SW 1271 (cell line): Measurements from ENCODE around the gene KLRK1.
"Not testable (repeated sequence)": the region's sequence is repeated elsewhere in the genome, so short reads cannot be mapped to it uniquely, and the experiment has no call there.

ENCODE experiments used
- DNase-seq, 2 experiments: peaks; one replicate each; lab custom pipeline; 2025; lab: John Stamatoyannopoulos, UW

KLRK1 gene

DNA sequence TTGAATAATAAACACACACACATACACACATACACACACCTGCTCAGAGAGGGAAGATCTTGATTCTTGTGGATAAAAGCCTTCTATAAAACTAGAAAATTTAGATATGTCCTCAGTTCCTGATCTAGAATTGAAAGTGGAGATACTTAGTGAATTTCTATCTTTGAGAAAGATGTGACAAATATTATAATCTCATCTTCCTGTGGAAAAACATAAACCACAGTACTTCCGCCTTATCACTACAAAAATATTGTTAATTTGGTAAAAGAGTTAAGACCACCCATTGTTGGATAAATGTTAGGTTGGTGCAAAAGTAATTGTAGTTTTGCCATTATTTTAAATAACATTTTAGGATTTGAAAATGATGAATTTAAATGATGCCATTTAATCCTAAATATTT, at the start of gene KLRK1:
Gene KLRK1, minus strand, starts transcription at position 138 of the 400 bp plus-strand sequence. CDS start 1,231 bp downstream, outside the sequence.
- no peak for DNase-seq

DNA sequence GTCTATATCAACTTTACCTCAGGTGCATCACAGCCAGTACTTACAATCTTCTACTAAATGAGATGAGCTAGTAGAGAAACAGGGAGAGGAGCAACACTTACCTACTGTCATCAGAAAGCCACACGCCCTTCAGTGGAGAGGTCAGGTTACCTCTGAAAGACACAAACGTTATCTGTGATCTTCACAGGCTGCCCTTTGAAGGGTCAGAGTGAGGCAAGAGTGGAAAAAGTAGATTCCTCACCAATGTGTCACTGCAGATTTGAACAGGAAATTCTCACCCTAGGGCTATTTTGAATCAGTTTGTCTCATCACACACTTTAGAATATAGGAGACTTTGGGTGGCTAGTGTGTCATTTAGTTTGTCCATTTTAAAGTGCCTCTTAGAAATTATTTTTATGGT, 47.8 kb upstream of the KLRK1 start:
- not testable (repeated sequence) for DNase-seq

DNA sequence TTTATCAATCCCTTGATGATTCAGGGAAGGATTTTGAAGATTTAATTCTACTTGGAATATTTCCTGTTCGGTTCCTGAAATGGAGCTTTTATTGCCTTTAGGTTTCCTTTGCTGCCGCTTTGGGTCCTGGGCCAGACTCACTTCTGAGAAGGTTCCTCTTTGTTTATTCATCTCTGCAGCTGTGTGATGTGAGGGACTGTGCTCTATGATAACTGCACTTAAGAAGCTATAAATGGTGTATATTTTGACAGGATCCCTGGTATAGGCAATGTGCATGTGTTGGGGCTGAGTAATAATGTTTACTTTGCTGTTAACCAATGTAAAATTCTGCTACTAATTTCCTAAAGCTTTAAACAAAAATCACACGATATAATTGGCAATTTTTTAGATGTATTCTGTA, 46.0 kb upstream of the KLRK1 start, which contains the start of gene KLRC2:
Gene KLRC2, minus strand, starts transcription at position 195 of the 400 bp plus-strand sequence. Its CDS starts 24 bp downstream, at position 171.
- DNase-seq, result peak in 1 of 2 experiments; percentile 63

DNA sequence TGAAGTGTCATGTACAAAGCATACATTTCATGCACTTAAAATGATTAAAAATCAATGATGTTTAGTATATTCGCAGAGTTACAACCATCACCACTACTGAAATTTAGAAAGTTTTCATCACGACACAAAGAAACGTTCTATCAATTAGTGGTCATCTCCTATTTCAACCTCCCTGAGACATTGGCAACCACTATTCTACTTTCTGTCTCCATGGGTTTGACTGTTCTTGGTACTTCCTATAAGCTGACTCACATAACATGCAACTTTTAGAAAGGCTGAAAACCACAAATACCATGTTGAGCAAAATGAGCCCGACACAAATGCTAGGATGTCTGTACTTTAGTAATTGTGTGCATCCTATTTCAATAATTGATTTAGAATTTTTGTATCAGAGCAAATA, 40.8 kb upstream of the KLRK1 start:
- DNase-seq, result not testable (repeated sequence)

DNA sequence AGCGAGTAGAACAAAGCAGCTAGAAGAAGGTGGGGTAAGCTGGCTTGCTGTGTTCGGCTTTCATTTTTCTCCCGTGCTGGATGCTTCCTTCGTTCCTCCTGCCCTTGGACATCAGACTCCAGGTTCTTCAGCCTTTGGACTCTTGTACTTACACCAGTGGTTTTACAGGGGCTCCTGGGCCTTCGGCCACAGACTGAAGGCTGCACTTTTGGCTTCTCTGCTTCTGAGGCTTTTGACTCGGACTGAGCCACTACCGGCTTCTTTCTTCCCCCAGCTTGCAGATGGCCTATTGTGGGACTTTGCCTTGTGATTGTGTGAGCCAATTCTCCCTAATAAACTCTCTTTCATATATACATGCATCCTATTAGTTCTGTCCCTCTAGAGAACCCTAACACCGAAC, 36.1 kb upstream of the KLRK1 start:
- not testable (repeated sequence) for DNase-seq

DNA sequence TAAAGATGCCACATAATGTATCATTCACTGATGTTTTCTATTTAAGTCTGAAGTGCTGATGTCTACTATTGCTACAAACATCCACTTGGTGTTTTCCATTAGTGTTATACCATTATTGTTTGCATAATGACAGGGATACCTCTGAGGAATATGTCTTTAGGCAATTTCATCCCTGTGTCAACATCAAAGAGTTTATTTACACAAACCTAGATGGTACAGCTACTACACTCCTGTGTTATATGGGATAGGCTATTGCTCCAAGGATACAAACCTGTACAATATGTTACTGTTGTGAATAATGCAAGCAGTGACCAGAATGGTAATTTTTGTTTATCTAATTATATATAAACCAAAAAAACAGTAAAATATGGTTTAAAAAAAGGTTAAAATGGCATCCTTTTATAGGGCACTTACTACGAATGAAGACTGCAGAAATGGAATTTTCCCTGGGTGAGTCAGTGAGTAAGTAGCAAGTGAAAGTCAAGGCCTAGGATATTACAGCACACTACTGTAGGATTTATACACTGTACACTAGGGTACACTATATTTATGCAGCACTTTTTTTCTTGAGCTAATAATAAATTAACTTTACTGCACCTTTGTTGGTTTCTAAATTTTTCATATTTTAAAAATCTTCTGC, 34.5 kb upstream of the KLRK1 start:
- peak in 1 of 2 experiments; percentile 73 for DNase-seq

DNA sequence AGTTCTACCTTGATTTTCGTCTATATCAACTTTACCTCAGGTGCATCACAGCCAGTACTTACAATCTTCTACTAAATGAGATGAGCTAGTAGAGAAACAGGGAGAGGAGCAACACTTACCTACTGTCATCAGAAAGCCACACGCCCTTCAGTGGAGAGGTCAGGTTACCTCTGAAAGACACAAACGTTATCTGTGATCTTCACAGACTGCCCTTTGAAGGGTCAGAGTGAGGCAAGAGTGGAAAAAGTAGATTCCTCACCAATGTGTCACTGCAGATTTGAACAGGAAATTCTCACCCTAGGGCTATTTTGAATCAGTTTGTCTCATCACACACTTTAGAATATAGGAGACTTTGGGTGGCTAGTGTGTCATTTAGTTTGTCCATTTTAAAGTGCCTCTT, 32.3 kb upstream of the KLRK1 start:
- DNase-seq, result not testable (repeated sequence)

DNA sequence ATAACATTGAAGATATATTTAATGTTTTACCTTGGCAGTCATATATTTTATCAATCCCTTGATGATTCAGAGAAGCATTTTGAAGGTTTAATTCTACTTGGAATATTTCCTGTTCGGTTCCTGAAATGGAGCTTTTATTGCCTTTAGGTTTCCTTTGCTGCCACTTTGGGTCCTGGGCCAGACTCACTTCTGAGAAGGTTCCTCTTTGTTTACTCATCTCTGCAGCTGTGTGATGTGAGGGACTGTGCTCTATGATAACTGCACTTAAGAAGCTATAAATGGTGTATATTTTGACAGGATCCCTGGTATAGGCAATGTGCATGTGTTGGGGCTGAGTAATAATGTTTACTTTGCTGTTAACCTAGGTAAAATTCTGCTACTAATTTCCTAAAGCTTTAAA, 30.5 kb upstream of the KLRK1 start, which contains the start of gene KLRC3:
Gene KLRC3, minus strand, starts transcription at position 262 of the 400 bp plus-strand sequence. Its CDS starts 45 bp downstream, at position 217.
- DNase-seq, result peak in 1 of 2 experiments; percentile 26

DNA sequence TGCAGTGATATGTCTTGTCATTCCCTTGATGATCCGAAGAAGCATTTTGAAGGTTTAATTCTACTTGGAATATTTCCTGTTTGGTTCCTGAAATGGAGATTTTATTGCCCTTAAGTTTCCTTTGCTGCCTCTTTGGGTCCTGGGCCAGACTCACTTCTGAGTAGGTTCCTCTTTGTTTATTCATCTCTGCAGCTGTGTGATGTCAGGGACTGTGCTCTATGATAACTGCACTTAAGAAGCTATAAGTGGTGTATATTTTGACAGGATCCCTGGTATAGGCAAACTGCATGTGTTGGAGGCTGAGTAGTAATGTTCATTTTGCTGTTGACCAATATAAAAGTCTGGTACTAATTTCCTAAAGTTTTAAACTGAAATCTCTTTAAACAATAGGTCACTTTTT, 19.6 kb upstream of the KLRK1 start, which contains the start of gene KLRC4:
Gene KLRC4, minus strand, starts transcription at position 366 of the 400 bp plus-strand sequence. Its CDS starts 182 bp downstream, at position 184.
- peak in 1 of 2 experiments; percentile 62 for DNase-seq

DNA sequence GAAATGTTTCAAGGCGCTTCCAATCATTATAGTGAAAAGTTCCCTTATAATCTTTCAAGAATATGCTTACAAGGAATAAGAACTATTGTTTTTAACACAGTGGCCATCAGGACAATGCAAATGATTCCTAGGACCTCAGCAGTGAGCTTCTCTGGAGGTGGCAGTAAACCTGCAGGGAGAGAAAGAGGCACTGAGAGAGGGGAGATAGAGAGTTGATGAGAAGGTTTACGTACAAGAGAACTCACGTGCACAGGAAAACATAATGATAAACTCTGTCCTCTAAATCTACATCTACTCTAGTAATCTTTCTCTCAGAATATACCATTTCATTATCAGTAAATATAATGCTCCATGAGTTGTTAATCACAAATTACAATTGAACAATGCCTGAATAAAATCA, 19.0 kb upstream of the KLRK1 start:
- DNase-seq, result no peak

DNA sequence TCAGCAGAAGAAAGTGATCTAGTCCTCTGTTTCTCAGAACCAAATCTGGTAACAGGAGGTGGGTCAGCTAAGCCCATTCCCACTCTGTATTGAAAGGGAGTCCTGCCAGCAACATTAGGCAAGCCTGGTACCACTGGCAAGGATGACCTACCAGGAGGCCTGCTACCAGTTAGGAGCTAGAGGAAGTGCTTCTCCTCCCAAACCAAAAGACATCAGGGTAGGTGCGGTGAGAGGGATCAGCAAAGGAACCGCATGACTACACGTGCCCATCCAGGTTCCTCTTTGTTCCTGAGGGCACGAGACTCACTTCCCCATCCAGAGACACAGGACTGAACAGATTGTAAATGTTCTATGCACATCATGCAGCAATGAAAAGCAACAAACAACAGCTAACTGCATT, 16.9 kb upstream of the KLRK1 start:
- DNase-seq, result no peak

DNA sequence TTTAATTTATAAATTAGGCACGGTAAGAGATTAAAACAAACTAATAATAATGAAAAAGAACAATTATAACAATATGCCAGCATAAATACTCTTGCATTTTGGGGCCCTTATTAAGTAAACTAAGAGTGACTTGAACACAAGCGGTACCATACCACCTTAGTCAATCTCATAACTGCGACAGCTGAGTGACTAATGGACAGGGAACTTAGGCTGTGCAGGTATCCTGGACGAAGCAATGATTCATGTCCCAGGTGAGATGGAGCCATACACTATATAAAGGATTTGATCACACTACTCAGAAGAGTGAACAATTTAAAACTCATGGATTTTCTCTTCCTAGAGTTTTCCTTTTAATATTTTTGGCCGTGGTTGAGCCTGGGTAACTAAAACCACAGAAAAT, 15.5 kb upstream of the KLRK1 start:
- DNase-seq, result no peak

DNA sequence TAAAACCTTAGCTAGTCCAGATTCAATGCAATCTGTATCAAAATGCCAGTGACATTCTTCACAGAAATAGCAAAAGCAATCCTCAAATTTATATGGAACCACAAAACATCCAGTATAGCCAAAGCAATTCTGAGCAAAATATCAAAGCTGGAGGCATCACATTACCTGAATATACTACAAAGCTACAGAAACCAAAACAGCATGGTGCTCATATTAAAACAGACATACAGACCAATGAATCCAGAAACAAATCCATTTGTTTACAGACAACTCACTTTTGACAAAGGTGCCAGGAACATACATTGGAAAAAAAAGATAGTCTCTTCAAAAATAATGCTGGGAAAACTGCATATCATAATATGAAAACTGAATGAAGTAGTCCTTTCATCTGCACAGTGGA, 15.0 kb upstream of the KLRK1 start:
- DNase-seq, result no peak

DNA sequence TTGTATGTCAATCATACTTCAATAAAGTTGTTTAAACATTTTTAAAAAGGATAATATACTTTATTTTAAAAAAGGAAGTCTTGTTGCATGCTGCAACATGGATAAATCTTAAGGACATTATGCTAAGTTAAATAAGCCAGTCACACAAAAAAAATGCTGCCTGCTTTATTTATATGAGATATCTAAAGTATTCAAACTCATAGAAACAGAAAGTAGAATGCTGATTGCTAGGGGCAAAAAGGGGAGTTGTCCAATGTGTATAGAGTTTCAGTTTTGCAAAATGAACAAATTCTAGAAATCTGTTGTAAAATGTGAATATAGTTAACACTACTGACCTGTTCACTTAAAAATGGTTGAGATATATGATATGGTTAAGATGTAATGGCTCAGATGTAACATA, 11.0 kb upstream of the KLRK1 start:
- DNase-seq, result no peak

DNA sequence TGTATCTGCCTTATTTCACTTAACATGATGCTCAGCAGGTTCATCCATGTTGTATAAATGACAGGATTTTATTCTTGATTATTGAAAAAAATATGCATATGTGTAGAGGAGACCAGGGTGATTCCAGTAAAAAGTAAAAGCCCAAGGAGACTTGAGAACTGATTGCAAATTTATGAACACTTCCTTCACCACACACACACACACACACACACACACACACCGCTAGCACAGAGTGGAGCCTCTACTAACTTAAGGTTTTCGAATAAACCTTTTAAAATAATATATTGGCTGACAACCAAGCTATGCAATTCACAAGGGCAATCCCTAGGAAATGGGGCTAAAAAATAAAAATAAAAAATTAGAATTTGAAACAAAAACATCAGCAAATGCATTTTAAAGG, 8.3 kb upstream of the KLRK1 start:
- DNase-seq, result no peak

DNA sequence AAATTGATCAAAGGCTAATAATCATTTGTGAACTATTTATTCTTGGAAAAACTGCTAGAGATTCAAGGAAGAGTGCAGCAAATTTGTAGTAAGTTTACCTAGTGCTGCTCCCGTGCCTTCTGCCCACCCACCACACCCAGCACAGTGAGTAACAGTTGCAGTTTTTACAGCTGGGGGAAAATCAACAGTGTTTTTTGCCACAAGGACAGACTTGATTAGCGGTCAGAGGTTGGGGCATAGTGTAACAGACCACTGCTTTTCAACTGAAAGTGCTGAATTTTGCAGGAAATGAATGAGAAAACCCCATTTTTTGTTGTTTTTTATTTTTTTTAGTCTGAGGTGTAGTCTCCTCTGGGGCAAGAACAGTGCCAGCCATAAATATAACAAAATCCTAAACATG, 7.5 kb upstream of the KLRK1 start:
- DNase-seq, result no peak

DNA sequence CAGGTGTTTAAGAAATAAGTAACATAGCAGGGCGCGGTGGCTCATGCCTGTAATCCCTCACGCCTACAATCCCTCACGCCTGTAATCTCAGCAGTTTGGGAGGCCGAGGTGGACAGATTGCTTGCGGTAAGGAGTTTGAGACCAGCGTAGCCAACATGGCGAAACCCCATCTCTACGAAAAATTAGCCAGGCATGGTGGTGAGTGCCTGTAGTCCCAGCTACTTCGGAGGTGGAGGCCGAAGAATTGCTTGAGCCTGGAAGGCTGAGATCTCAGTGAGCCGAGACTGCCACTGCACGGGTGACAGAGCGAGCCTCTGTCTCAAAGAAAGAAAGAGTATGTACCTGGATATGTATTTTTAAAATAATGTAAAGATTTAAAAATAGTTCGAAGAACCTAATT, 6.3 kb upstream of the KLRK1 start:
- DNase-seq, result not testable (repeated sequence)

DNA sequence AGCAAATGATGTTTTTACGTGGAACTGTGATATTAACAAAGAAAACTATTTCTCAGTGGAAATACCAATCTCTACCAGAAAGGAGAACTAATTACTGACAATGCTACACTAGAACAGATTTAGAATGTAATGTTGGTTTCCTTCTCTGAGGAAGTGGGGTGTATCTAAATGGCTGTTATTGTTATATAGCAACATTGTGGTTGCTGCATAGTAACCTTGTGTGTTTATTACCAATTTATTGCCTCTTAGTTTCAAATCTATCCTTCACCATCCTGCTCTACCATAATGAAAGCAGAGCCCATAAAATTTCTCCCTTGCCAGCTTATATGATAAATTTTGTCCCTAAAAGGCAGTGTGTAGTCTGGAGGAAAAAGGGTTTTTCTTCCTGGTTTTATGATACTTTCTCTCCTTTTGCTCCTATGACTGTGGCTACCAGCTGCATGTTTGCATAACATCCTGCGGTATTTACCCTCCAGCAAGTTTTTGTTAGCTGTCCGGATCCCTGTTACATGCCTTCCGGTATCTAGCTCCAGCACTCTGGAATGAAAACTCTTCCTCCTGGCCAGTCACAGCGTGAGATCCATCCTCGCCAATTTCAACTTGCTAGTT, 5.7 kb upstream of the KLRK1 start:
- DNase-seq, result peak; percentile 86 to 97

DNA sequence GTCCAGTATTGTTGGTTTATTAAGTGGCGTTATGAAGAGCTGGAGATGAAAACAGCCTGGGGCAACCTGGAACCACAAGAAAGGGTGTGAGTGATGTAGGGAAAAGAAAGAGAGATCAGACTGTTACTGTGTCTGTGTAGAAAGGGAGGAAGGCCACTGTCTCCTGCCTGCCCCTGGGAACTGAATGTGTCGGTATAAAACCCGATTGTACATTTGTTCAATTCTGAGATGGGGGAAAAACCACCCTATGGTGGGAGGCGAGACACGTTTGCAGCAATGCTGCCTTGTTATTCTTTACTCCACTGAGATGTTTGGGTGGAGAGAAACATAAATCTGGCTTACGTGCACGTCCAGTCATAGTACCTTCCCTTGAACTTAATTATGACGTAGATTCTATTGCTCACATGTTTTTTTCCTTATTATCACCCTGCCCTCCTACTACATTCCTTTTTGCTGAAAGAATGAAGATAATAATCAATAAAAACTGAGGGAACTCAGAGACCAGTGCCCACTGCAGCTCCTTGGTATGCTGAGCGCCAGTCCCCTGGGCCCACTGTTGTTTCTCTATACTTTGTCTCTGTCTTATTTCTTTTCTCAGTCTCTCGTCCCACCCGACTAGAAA, 4.8 kb upstream of the KLRK1 start:
- DNase-seq, result not testable (repeated sequence)

DNA sequence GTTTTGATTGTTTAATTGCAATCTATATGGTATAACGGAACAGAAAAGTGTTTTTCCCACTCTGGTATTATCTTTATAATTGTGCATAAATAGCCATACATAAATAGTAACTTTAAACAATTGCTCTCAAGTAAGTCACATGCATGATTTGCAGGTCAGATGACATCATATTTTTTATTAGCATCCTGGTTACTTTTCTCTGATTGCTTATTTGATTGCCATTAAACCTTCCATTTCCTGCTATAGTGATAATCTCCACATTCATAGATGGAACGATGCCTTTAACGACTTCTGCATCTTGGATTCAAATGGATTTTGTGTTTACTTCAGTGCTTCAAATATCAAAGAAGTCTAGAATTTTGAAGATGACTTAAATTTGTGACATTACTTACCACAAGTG, 3.5 kb upstream of the KLRK1 start:
- no peak for DNase-seq

DNA sequence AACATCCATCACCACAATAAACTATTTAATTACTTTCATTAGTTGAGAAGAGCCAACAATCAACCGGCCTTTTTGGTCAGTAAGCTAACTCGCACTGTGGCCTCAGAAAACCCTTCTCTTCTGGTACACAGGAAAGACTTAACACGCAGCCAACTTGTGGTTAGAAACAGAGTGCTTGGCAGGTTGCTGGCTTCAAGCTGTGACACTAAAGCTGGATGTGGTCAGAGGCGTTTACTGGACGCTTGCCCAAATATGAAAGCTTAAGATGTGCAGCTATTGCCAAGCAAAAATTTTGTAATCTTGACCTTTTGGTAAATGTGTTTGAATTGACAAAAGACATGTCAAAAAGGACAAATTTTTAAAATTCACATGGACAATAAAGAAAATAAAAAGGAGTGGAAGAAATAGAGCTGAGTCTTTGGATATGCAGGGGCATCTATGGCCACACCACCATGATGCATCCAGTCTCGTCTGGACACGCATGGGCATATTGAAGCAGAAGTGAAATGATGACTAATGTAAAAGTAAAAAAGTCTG, 2.6 kb upstream of the KLRK1 start:
- DNase-seq, result peak; percentile 74 to 97

DNA sequence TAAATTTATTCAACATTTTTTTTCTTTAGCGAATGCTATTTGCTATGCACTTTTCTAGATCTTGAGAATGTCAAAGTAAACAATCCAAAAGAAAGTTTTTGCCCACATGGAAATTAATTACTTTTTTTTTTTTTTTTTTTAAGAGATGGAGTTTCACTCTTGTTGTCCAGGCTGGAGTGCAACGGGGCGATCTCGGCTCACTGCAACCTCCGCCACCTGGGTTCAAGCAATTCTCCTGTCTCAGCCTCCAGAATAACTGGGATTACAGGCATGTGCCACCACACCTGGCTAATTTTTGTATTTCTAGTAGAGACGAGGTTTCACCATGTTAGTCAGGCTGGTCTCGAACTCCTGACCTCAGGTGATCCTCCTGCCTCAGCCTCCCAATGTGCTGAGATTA, 1.1 kb upstream of the KLRK1 start:
- DNase-seq, result not testable (repeated sequence)
